ENCODE measurements around the gene CALD1.

- TF ChIP-seq CTCF (IDR thresholded peaks at IDR 0.05 in 8 of 11, conservative IDR thresholded peaks at IDR 0.05 in 3 of 11) (no peak), POLR2A (IDR thresholded peaks at IDR 0.05) (no peak)
Observed at GRCh38 chr7:134859783-134860182, 80.3 kb downstream of the CALD1 start.

Measured in spleen (tissue), 7 donors.